NCI-H345 treated with DMSO at 0.1 percent for 48 hours (cell line): ENCODE data around the gene DCLK2.
A peak's percentile ranks its signal among the peaks of the same experiment; 100 is the strongest.

ENCODE experiments used
- DNase-seq: peaks from one replicate; lab custom pipeline; 2025; ENCODE audit not compliant: unreplicated experiment; lab: John Stamatoyannopoulos, UW

The DCLK2 gene

GRCh38 chr4:150235317-150235716, 157.1 kb downstream of the DCLK2 start:
- DNase-seq, result no peak

- DNase-seq, result no peak
These were observed 157.6 kb downstream of the DCLK2 start for GRCh38 chr4:150235808-150236271.

GRCh38 chr4:150236626-150237025, 158.4 kb downstream of the DCLK2 start:
- no peak for DNase-seq

- no peak for DNase-seq
These were observed 159.0 kb downstream of the DCLK2 start for GRCh38 chr4:150237110-150237872.

- no peak for DNase-seq
These were observed 160.3 kb downstream of the DCLK2 start for GRCh38 chr4:150238591-150238990.

GRCh38 chr4:150240011-150240410, 161.8 kb downstream of the DCLK2 start:
- no peak for DNase-seq

- DNase-seq, result peak; percentile 1
These were observed 164.7 kb downstream of the DCLK2 start for GRCh38 chr4:150242820-150243458.

- no peak for DNase-seq
These were observed 165.7 kb downstream of the DCLK2 start for GRCh38 chr4:150243932-150244331.

- DNase-seq, result peak; percentile 40
These were observed 166.4 kb downstream of the DCLK2 start for GRCh38 chr4:150244600-150244999.

- no peak for DNase-seq
These were observed 168.9 kb downstream of the DCLK2 start for GRCh38 chr4:150247184-150247583.

- DNase-seq, result no peak
These were observed 169.9 kb downstream of the DCLK2 start for GRCh38 chr4:150248181-150248580.

- no peak for DNase-seq
These were observed 172.2 kb downstream of the DCLK2 start for GRCh38 chr4:150250293-150250997.

- DNase-seq, result no peak
These were observed 172.9 kb downstream of the DCLK2 start for GRCh38 chr4:150250998-150251651.

GRCh38 chr4:150251752-150252190, 173.5 kb downstream of the DCLK2 start:
- no peak for DNase-seq

GRCh38 chr4:150252306-150252705, 174.1 kb downstream of the DCLK2 start:
- DNase-seq, result no peak

- DNase-seq, result no peak
These were observed 174.5 kb downstream of the DCLK2 start for GRCh38 chr4:150252741-150253140.

GRCh38 chr4:150253416-150253815, 175.2 kb downstream of the DCLK2 start:
- no peak for DNase-seq

GRCh38 chr4:150253965-150254630, 175.9 kb downstream of the DCLK2 start:
- no peak for DNase-seq

- DNase-seq, result no peak
These were observed 177.5 kb downstream of the DCLK2 start for GRCh38 chr4:150255610-150256224.

GRCh38 chr4:150256225-150256620, 178.0 kb downstream of the DCLK2 start:
- DNase-seq, result no peak
